Activated CD4-positive, alpha-beta T cell treated with anti-CD3 and anti-CD28 coated beads, Interleukin-2, amount 50 U/mL, for 4 hours (primary cell): ENCODE measurements around the gene B3GNT9.
A peak's percentile ranks its signal among the peaks of the same experiment; 100 is the strongest.

Experiments
- DNase-seq, 2 experiments: peaks; one replicate each; pipeline ENCODE4 v3.0.0-alpha.2; 2020

Gene B3GNT9

DNA sequence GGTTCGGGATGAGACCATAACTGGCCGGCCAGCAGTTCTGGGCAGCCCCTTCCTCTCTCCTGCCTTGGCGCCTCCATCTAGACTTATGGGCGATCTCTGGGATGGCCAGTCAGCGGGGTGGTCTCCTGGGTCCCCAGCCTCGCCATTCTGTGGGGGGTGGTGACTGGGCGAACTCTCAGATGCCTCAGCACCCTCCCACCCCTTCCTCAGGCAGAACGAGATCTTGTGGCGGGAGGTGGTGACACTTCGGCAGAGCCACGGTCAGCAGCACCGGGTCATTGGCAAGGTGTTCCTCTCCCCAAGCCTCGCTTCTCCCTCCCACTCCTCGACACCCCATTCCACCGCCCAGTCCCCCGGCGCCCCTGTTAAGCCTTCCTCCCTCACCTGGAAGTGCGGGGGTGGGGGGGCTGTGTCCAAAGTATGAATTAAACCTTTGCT, 15.3 kb upstream of the B3GNT9 start:
- DNase-seq, result no peak

DNA sequence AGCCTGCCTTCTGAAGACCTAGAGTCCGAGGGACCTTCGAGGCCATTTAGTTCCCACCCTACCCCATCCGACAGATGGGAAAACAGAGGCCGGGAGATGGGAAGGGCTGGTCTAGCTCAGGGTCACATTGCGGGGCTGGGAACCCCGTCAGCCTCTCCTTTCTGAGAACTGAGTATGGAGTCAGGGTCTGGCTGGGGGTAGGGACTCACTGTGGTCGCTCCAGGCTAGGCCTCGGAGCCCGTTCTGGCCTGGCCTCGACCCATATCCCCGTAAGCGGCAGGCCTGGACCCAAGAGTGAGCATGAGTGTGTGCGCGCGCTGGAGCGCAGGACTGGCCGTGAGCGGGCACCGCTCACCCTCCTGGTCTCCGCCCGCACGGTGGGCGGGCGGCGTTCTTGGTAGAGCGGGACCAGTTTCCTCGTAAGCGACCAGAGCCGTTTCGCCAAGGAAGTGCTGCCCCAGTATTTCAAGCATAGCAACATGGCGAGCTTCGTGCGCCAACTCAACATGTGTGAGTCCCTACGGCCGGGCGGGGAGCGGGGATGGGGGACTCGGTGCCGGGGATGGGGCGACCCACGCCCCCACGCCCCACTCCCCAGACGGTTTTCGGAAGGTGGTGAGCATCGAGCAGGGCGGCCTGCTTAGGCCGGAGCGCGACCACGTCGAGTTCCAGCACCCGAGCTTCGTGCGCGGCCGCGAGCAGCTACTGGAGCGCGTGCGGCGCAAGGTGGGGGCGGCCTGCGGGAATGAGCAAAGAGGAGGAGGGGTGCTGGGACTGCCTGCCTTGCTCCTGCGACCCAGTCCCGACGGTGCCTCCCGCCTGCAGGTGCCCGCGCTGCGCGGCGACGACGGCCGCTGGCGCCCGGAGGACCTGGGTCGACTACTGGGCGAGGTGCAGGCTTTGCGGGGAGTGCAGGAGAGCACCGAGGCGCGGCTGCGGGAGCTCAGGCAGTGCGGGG, 14.6 kb upstream of the B3GNT9 start:
- no peak for DNase-seq

- no peak for DNase-seq
These were observed 13.8 kb upstream of the B3GNT9 start, which contains the start of gene HSF4 for GRCh38 chr16:67164599-67165061. TSS of gene HSF4 (plus strand) at chr16:67164745. CDS start at chr16:67164812, 67 bp downstream.

- no peak for DNase-seq
These were observed 13.3 kb upstream of the B3GNT9 start for GRCh38 chr16:67163999-67164558.

- peak; percentile 27 to 33 for DNase-seq
These were observed 12.6 kb upstream of the B3GNT9 start for GRCh38 chr16:67163164-67163998.

GRCh38 chr16:67162506-67163163, 11.8 kb upstream of the B3GNT9 start:
- no peak for DNase-seq

- no peak for DNase-seq
These were observed 10.8 kb upstream of the B3GNT9 start for GRCh38 chr16:67161595-67162058.

- peak; percentile 79 to 80 for DNase-seq
These were observed 8.1 kb upstream of the B3GNT9 start for GRCh38 chr16:67158637-67159600.

GRCh38 chr16:67157892-67158635, 7.3 kb upstream of the B3GNT9 start:
- no peak for DNase-seq

- DNase-seq, result no peak
These were observed 6.4 kb upstream of the B3GNT9 start for GRCh38 chr16:67157106-67157748.

- no peak for DNase-seq
These were observed 5.5 kb upstream of the B3GNT9 start for GRCh38 chr16:67156143-67156844.

DNA sequence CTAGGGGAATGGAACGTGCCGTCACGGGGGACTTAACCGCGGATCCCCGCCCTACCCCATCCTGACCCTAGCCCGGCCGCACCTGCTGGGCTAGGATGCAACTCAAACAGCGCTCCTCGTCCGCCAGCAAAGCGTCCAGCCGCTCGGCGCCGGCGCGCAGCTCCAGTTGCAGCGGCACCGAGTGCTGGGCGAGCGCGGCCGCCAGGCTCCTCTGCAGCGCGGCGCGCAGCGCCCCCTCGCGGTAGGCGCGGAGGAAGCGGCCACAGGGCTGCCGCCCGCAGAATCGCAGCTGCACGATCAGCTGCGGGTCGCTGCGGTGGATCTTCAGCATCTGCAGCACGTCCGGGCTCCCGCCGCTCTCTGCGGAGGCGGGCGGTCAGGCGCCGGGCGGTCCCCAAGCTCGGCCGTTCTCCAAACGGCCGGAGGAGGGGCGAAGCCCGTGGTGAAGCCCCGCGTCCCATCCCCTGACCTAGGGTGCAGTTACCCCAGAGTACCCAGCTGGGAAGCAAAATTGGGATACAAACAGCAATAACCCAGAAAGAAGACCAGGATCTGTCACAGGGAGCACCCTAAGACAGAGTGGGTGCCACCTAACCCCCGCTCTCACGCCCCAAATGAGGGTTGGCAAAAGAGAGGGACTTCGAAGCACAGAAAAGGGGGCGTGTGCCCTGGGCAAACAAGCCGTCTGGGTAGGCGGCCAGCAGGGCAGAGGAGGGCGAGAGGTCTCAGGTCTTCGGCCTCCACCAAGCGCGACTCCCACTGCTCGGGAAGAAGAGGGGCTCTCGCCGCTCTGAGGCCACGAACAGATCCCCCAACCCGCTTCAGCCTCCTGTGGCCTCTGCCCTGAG, 4.7 kb upstream of the B3GNT9 start:
- DNase-seq, result peak; percentile 66 to 68

- DNase-seq, result no peak
These were observed 3.9 kb upstream of the B3GNT9 start for GRCh38 chr16:67154578-67155294.

DNA sequence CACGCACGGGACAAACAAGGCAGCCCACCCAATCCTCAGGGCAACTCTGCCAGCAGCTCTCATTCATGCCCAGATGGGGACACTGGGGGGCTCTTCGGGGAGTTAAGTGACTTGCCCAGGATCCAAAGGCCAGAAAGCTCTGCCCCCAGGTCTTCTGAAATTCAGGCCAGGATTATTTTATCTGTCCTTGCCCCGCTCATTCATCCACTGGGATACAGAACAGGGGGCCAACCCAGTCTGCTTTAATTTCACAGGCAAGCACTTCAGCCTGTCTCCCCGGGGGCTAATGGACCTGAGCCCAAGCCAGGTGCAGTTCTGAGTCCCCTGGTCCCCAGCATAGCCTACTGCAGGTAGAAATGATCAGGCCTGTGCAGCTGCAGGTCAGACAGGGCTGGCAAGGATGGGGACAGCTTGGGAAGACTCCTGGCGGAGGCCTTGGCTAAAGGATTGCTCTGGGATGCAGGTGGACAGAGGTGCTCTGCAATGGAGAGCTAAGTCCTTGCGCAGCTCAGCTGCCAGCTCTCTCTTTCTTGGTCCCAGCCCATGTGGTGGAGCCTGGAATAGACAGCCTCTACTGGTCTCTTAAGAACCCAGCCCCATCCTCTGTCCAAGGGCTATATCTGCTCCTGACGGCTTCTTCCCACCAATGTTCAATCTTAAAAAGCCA, 766 bp upstream of the B3GNT9 start:
- no peak for DNase-seq

DNA sequence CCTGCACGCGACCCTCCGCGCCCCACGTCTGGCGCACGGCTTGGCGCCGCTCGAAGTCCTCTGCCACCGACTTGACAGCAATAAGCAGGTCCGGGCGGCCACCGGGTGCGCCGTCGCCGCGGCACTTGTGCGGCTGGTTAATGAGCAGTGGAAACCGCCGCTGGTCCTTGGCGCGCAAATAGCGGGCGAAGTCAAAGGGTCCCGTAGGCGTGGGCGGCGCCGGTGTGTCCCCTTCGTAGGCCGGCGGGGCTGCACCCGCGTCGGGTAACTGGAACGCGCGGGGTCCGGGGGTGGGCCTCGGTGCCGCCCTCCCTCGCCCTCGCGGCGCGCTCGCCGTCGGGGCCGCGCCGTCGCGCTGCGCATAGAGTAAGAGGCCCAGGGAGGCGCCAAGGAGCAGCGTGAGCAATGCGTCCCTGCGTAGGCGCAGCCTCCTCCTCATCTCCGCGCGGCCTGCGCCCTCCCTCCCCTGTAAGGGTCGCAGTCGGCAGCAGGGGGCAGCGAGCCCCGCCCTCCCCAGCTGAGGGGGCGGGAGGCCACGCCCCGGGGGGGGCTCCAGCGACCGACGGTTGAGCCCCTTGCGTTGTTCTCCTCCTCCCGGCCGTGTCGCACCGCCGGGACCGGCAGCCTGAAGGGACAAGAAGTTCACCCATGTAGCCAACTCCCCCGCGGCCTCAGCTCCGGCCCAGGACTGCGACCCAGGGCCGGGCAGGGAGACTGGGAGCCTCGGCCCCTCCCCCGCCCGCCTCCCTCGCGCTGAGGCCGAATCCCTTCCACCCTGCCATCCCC, 558 bp downstream of the B3GNT9 start:
- DNase-seq, result peak; percentile 51 to 62
